ENCODE measurements around the gene SETD1A.

SETD1A gene

DNA sequence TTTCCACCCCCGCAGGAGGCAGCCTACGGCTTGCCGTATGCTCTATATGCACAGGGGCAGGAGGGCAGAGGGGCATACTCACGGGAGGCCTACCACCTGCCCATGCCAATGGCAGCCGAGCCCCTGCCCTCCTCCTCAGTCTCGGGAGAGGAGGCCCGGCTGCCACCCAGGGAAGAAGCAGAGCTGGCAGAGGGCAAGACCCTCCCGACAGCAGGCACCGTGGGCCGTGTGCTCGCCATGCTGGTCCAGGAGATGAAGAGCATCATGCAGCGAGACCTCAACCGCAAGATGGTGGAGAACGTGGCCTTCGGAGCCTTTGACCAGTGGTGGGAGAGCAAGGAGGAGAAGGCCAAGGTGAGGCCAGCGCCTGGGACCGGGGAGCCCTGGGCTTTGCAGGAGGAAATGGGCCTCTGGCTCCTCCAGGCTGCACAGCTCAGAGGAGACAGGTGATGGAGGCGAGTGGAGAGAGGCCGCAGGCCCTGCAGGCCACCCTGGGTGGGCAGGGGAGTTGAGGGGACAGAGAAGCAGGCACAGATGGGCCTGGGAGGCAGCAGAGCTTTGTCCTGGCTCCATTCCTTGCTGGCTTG is 8.6 kb downstream of the SETD1A start:
- TF ChIP-seq, protein P1, sequence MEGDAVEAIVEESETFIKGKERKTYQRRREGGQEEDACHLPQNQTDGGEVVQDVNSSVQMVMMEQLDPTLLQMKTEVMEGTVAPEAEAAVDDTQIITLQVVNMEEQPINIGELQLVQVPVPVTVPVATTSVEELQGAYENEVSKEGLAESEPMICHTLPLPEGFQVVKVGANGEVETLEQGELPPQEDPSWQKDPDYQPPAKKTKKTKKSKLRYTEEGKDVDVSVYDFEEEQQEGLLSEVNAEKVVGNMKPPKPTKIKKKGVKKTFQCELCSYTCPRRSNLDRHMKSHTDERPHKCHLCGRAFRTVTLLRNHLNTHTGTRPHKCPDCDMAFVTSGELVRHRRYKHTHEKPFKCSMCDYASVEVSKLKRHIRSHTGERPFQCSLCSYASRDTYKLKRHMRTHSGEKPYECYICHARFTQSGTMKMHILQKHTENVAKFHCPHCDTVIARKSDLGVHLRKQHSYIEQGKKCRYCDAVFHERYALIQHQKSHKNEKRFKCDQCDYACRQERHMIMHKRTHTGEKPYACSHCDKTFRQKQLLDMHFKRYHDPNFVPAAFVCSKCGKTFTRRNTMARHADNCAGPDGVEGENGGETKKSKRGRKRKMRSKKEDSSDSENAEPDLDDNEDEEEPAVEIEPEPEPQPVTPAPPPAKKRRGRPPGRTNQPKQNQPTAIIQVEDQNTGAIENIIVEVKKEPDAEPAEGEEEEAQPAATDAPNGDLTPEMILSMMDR (IDR thresholded peaks at IDR 0.05; ENCODE audit: low read depth, low read length), result no peak

DNA sequence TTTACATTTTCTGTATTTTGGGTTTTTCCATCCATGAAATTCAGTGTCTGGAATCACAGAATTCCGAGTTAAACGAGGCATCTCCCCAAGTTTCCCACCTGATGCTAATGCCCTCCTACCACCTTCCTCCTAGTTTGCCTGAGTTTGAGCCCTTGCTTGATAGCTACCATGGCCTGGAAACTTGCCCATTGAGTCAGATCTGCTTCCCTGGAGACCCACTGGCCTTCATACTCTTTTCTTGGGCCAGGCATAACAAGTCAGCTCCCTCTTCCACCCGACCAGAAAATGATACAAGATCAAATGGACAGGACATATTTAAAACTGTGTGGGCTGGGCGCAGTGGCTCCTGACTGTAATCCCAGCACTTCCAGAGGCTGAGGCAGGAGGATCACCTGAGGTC is 10.2 kb downstream of the SETD1A start:
- TF ChIP-seq, protein P1 (IDR thresholded peaks at IDR 0.05; ENCODE audit: low read depth, low read length), result no peak
- no peak overlapping the region for H3K4me3 ChIP-seq (ENCODE audit: low read depth, low read length)

More for the DNA sequence above, 8.6 kb downstream of the SETD1A start:
- no peak overlapping the region for H3K4me3 ChIP-seq (ENCODE audit: low read depth, low read length)

DNA sequence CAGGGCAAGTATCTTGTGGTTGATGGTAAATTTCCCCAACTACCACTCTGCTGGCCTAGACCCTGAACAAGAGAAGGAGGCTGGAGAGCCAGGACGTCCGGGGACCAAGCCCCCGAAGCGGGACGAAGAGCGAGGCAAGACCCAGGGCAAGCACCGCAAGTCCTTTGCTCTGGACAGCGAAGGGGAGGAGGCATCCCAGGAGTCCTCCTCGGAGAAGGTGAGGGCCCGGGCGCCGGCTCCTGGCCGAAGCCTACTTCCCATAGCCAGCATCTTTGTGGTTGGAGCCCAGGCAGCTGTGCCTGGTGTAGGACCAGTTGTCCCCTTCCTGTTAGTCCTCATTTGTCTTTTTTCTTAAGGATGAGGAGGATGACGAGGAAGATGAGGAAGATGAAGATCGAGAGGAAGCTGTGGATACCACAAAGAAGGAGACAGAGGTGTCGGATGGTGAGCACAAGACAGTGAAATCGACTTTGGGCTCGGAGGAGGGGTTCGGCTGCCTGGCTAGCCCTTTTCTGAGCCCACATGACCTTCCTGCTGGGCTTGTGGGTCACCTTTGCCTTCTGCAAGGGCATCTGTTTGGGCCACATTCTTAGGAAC is 11.8 kb downstream of the SETD1A start:
- no peak overlapping the region for H3K4me3 ChIP-seq (ENCODE audit: low read depth, low read length)
- TF ChIP-seq, protein P1 (IDR thresholded peaks at IDR 0.05; ENCODE audit: low read depth, low read length), result no peak

DNA sequence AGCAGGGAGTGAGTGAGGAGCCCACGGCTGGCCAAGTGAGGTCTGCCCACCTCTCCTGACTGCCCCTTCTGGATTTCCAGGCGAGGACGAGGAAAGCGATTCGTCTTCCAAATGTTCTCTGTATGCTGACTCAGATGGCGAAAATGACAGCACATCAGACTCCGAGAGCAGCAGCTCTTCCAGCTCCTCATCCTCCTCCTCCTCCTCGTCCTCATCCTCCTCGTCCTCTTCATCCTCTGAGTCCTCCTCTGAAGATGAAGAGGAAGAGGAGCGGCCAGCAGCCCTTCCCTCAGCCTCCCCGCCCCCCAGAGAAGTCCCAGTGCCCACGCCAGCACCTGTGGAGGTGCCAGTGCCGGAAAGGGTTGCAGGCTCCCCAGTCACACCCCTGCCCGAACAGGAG is 13.7 kb downstream of the SETD1A start:
- no peak overlapping the region for H3K4me3 ChIP-seq (ENCODE audit: low read depth, low read length)
- TF ChIP-seq, protein P1 (IDR thresholded peaks at IDR 0.05; ENCODE audit: low read depth, low read length), result no peak

DNA sequence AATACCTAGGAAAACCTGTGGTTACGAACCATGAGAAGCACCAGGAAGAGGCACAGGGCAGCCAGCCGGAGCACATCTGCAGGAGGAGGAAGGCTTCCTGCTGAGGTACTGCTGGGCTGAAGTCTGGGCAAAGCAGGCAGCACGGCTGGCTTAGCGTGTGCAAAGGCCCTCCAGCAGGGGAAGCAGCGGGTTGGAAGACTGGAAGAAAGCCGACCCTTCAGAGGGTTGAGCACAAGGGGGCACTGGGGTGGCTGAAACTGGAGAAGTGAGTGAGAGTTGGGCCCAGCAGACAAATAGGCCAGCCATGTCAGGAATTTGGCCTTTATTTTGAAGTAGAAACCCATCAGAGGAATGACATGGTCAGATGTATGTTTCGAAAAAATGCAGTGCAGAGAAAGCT is 15.3 kb downstream of the SETD1A start:
- TF ChIP-seq, protein P1 (IDR thresholded peaks at IDR 0.05; ENCODE audit: low read depth, low read length), result peak; percentile 26; the same call in 1 of the 2 replicates
- H3K4me3 ChIP-seq (ENCODE audit: low read depth, low read length), result no peak overlapping the region

DNA sequence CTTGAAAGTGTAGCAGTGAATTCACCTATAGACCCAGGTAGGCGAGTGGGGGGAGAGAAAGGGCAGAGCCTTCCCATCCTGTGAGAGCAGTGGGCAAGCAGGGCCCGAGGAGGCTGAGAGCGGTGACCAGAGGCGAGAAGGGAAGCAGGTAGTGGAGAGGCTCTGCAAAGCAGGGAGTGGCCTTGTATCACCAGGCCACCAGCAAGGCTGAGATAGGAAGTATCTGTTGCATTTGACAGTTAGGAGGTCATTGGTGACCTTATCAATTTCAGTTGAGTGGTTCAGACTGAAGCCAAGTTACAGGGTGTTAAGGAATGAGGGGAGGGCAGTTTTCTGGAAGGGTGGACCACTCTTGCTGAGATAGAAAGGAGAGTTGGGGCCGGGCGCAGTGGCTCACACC is 16.8 kb downstream of the SETD1A start:
- H3K4me3 ChIP-seq (ENCODE audit: low read depth, low read length), result no peak overlapping the region
- TF ChIP-seq, protein P1 (IDR thresholded peaks at IDR 0.05; ENCODE audit: low read depth, low read length), result no peak

DNA sequence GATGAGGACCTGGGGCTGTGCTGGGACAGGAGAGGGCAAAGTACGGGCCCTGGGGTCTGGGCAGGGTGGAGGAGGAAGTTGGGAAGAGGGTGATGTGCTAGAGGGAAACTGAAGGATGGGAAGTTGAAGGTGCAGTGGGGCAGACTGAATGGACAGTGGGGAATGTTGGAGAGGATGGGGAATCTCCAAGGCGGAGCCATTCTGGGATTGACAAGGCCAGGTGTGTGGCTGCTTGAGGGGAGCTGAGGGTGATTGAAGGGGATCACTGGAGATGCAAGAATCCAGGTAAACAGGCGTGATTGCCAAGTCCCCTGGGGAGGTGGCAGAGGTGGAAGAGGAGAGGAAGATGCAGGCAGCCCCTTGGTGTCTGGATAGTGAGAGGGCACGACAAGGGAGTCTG is 18.9 kb downstream of the SETD1A start:
- TF ChIP-seq, protein P1 (IDR thresholded peaks at IDR 0.05; ENCODE audit: low read depth, low read length), result no peak
- no peak overlapping the region for H3K4me3 ChIP-seq (ENCODE audit: low read depth, low read length)

Data from WI38 (cell line).